Activated CD8-positive, alpha-beta T cell treated with anti-CD3 and anti-CD28 coated beads, Interleukin-2, amount 10 ng/mL, durations not matched to agents 7 days and 5 days (primary cell): ENCODE measurements around the gene RPRD1A. TPM values are rescaled to one million over a fixed set of nuclear protein-coding genes. Genes with fewer than 3 reads are reported as not detected.
"Not testable (repeated sequence)": the region's sequence is repeated elsewhere in the genome, so short reads cannot be mapped to it uniquely, and the experiment has no call there.

Experiments used
- ATAC-seq: fragments of 150-1000 bp; cut with Tn5 transposase; one replicate; pipeline ENCODE4 v1.10.0; 2021; ENCODE audit warnings: moderate library complexity
- CTCF ChIA-PET: fragments of 350-600 bp; sonication (Branson Sonifier 250); formaldehyde crosslinking; loops from one replicate; lab custom pipeline; 2021; ENCODE audit warnings: antibody characterized with exemption; lab: Charles Lee
- POLR2A ChIA-PET: fragments of 350-600 bp; sonication (Branson Sonifier 250); formaldehyde crosslinking; loops from one replicate; lab custom pipeline; 2021; ENCODE audit warnings: antibody characterized with exemption; lab: Charles Lee
- DNase-seq: peaks from one replicate; pipeline ENCODE4 v3.0.0-alpha.2; 2020
- H3K27ac Mint-ChIP-seq: one replicate; pipeline ENCODE4 v1.8.0; 2021; ENCODE audit warnings: mild to moderate bottlenecking, mixed read lengths
- H3K27me3 Mint-ChIP-seq: one replicate; pipeline ENCODE4 v1.8.0; 2021; ENCODE audit warnings: low read depth, mixed read lengths
- H3K36me3 Mint-ChIP-seq: one replicate; pipeline ENCODE4 v1.8.0; 2021; ENCODE audit warnings: low read depth, mixed read lengths
- H3K4me1 Mint-ChIP-seq: one replicate; pipeline ENCODE4 v1.8.0; 2021; ENCODE audit warnings: low read depth, mixed read lengths
- H3K4me3 Mint-ChIP-seq: one replicate; pipeline ENCODE4 v1.8.0; 2021; ENCODE audit warnings: mild to moderate bottlenecking, mixed read lengths
- H3K9me3 Mint-ChIP-seq: one replicate; pipeline ENCODE4 v1.8.0; 2022; ENCODE audit warnings: mixed read lengths; ENCODE audit not compliant: insufficient read depth
- total RNA-seq, 2 experiments: library from RNA; stranded (reverse); gene quantifications; one replicate each; pipeline ENCODE4 v1.2.3, GENCODE V29; 2021

The RPRD1A gene
- total RNA-seq, 2 experiments from 2014 or later, result 26.8 to 28.2 TPM

DNA sequence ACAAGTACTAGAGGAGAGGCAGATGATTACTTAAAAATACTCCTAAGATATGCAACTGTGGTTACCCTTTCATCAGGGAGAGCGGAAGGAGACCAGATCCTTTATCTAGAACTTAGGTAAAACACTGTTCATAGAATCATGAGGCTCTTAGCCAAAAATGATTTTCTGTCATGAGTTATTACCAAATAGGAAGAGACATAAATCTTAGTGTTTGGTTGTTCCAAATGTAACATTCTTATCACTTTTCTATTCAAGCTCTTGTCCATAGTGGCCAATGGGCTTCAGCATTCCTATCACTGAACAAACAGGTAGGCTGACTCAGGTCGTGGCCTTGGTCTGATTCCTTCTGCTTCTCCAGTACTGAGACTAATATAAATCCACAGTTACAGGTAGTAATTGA lies 38.5 kb downstream of the RPRD1A start:
- Mint-ChIP-seq H3K4me3 (no peak overlapping the region), H3K27ac (no peak overlapping the region), H3K9me3 (no peaks in the 10 kb centered on the region), H3K4me1 (peaks cover 8% of the 10 kb centered on the region), H3K36me3 (peaks cover 29% of the 10 kb centered on the region), H3K27me3 (no peaks in the 10 kb centered on the region)
- no peak for DNase-seq
- no peak for ATAC-seq
- ChIA-PET POLR2A (no interaction called here), CTCF (interaction anchor here (0.7 to 2.6 kb wide), 2 partner anchors 11 to 643 kb away, joined by 3 to 7 read pairs; no protein-coding TSS in a partner anchor)

DNA sequence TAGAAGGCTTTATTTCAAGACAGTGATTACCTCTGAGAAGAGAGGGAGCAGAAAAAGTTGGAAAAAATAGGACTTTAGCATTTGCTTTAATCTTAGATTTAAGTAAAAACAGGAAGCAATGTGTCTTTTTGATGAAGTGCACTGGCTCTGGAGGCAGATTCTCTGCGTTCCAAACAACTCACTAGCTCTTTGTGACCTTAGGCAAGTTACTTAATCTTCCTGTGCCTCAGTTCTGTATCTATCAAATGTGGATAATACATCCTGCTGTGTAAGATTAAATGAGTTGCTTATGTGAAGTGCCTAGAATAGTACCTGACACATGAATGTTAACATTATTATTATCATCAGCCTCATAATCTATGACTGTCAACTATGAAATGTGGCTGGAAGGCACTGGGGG lies 42.3 kb downstream of the RPRD1A start:
- Mint-ChIP-seq H3K4me1 (no peaks in the 10 kb centered on the region), H3K9me3 (no peaks in the 10 kb centered on the region), H3K27ac (no peak overlapping the region), H3K27me3 (no peaks in the 10 kb centered on the region), H3K4me3 (no peak overlapping the region), H3K36me3 (peaks cover 26% of the 10 kb centered on the region)
- ATAC-seq (no peak), DNase-seq (no peak)
- POLR2A ChIA-PET, result no interaction called here
- CTCF ChIA-PET, result interaction anchor here (1.7 kb wide), 1 partner anchor 31 kb away, joined by 3 read pairs; no protein-coding TSS in a partner anchor

DNA sequence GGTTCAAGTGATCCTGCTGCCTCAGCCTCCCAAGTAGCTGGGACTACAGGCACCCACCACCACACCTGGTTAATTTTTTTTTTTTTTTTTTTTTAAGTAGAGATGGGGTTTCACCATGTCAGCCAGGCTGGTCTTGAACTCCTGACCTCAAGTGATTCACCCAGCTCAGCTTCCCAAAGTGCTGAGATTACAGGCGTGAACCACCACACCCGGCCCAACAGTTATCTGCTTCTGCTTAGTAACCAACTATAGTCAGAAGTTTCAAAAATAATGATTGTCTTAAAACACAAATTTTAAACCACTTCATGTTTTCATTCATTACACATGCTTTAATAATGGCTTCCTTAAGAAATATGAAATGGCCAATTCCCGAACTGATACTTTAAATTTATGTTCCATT lies 43.1 kb downstream of the RPRD1A start:
- H3K27ac Mint-ChIP-seq, H3K4me3 Mint-ChIP-seq, POLR2A ChIA-PET, H3K9me3 Mint-ChIP-seq, ATAC-seq, DNase-seq, H3K27me3 Mint-ChIP-seq, H3K4me1 Mint-ChIP-seq: not testable (repeated sequence)
- CTCF ChIA-PET, result interaction anchor here (1.7 kb wide), 1 partner anchor 30 kb away, joined by 3 read pairs; no protein-coding TSS in a partner anchor
- H3K36me3 Mint-ChIP-seq, result peaks cover 24% of the 10 kb centered on the region

GRCh38 chr18:36023336-36023735 lies 44.0 kb downstream of the RPRD1A start:
- POLR2A ChIA-PET, result no interaction called here
- ATAC-seq (no peak), DNase-seq (no peak)
- Mint-ChIP-seq H3K9me3 (no peaks in the 10 kb centered on the region), H3K4me3 (no peak overlapping the region), H3K27ac (no peak overlapping the region), H3K27me3 (no peaks in the 10 kb centered on the region), H3K36me3 (peaks cover 18% of the 10 kb centered on the region), H3K4me1 (no peaks in the 10 kb centered on the region)
- CTCF ChIA-PET, result interaction anchor here (1.6 kb wide), 1 partner anchor 72 kb away, joined by 8 read pairs; no protein-coding TSS in a partner anchor

DNA sequence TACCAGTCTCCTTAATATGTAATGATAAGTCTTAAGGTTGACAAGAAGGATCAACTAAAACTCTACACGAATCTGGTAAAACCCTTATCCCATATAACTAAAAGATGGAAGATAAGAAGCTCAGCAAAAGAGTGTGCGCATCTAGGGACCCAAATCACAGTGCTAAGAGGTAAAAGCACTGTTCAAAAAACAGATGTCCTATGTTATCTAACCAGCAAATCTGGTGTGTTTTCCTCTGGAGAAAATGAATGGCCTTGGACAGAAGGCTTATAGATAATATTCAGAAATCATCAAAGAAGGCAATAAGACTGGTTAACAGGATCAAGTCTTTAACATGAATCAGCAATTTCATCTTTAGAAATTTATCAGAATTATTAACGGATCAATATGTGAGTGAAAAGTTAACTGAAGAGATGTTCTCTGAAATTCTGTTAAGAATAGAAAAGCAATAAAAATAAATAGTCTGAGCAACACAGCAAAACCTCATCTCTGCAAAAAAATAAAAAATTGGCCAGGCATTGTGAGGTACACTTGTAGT lies 47.1 kb downstream of the RPRD1A start:
- no peaks in the 10 kb centered on the region for H3K9me3 Mint-ChIP-seq
- no peak for DNase-seq
- ATAC-seq, result no peak
- H3K27me3 Mint-ChIP-seq, result no peaks in the 10 kb centered on the region
- no peaks in the 10 kb centered on the region for H3K4me1 Mint-ChIP-seq
- H3K36me3 Mint-ChIP-seq, result peaks cover 6% of the 10 kb centered on the region
- H3K27ac Mint-ChIP-seq, result no peak overlapping the region
- ChIA-PET CTCF (interaction anchor here (1.3 kb wide), 1 partner anchor 264 kb away, joined by 5 read pairs; no protein-coding TSS in a partner anchor), POLR2A (no interaction called here)
- H3K4me3 Mint-ChIP-seq, result no peak overlapping the region

DNA sequence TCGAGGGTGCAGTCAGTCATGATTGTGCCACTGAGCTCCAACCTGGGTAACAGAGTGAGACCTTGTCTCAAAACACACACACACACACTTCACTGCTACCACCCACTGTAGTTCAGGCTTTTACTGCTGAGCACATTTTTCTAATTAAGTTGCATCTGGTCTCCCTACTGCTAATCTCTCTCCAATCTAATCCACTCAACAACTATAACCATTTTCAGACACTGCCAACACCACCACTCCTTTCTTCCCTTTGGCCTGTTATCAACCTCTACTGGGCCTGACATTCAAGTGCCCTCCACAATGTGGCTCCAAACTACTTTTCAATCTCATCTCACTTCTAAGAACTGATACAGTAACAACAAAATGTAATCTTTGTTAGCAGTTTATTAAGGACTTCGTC lies 50.1 kb downstream of the RPRD1A start:
- Mint-ChIP-seq H3K4me3 (no peak overlapping the region), H3K27me3 (no peaks in the 10 kb centered on the region), H3K9me3 (no peaks in the 10 kb centered on the region), H3K4me1 (no peaks in the 10 kb centered on the region), H3K36me3 (no peaks in the 10 kb centered on the region), H3K27ac (no peak overlapping the region)
- ChIA-PET CTCF (interaction anchor here (1.0 to 3.5 kb wide), 16 partner anchors 8 to 267 kb away, joined by 3 to 47 read pairs (median 5); partner anchors contain the start of genes ELP2 and SLC39A6), POLR2A (no interaction called here)
- DNase-seq, result no peak
- no peak for ATAC-seq

GRCh38 chr18:36015629-36016028 lies 51.7 kb downstream of the RPRD1A start:
- ChIA-PET POLR2A (no interaction called here), CTCF (interaction anchor here (3.5 kb wide), 1 partner anchor 268 kb away, joined by 47 read pairs; no protein-coding TSS in a partner anchor)
- Mint-ChIP-seq H3K9me3 (no peaks in the 10 kb centered on the region), H3K27ac (no peak overlapping the region), H3K4me1 (no peaks in the 10 kb centered on the region), H3K27me3 (no peaks in the 10 kb centered on the region), H3K36me3 (no peaks in the 10 kb centered on the region), H3K4me3 (no peak overlapping the region)
- no peak for DNase-seq
- ATAC-seq, result no peak

- no peaks in the 10 kb centered on the region for H3K4me1 Mint-ChIP-seq
- H3K36me3 Mint-ChIP-seq, result no peaks in the 10 kb centered on the region
- no peaks in the 10 kb centered on the region for H3K27me3 Mint-ChIP-seq
- ATAC-seq, result no peak
- POLR2A ChIA-PET, result no interaction called here
- no peak for DNase-seq
- CTCF ChIA-PET, result no interaction called here
- H3K4me3 Mint-ChIP-seq, result no peak overlapping the region
- no peaks in the 10 kb centered on the region for H3K9me3 Mint-ChIP-seq
- H3K27ac Mint-ChIP-seq, result no peak overlapping the region
Observed at GRCh38 chr18:36012891-36013290, 54.5 kb downstream of the RPRD1A start.

- no peaks in the 10 kb centered on the region for H3K4me1 Mint-ChIP-seq
- H3K36me3 Mint-ChIP-seq, result no peaks in the 10 kb centered on the region
- H3K27me3 Mint-ChIP-seq, result no peaks in the 10 kb centered on the region
- DNase-seq (no peak), ATAC-seq (no peak)
- POLR2A ChIA-PET, result no interaction called here
- CTCF ChIA-PET, result interaction anchor here (1.2 kb wide), 1 partner anchor 9 kb away, joined by 3 read pairs; no protein-coding TSS in a partner anchor
- no peaks in the 10 kb centered on the region for H3K9me3 Mint-ChIP-seq
- H3K4me3 Mint-ChIP-seq, result no peak overlapping the region
- no peak overlapping the region for H3K27ac Mint-ChIP-seq
Observed at GRCh38 chr18:36009214-36009613, 58.1 kb downstream of the RPRD1A start.

DNA sequence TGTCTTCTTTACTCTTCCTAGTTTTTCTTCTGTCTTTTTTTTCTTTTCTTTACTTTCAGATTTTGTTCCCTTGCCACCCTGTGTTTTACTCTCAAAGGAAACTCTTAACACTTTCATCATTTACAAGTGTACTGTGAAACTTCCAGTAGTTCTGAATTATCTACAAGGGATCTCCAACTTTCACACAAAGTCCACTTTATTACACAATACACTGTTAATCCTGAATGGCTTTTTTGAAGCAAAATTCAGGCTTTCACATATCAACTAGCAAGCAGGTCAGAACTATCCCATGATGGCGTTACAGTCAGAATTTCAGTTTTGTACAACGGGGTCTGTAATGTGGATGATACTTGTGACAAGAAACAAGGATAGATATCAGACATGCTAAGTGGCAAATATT lies 60.4 kb downstream of the RPRD1A start:
- DNase-seq, result no peak

GRCh38 chr18:35999925-36000324 lies 67.4 kb downstream of the RPRD1A start:
- peaks cover 3% of the 10 kb centered on the region for H3K4me1 Mint-ChIP-seq
- ATAC-seq (no peak), DNase-seq (no peak)
- H3K4me3 Mint-ChIP-seq, result no peak overlapping the region
- ChIA-PET CTCF (interaction anchor here (0.9 kb wide), 1 partner anchor 18 kb away, joined by 5 read pairs; no protein-coding TSS in a partner anchor), POLR2A (no interaction called here)
- no peaks in the 10 kb centered on the region for H3K27me3 Mint-ChIP-seq
- no peaks in the 10 kb centered on the region for H3K9me3 Mint-ChIP-seq
- H3K27ac Mint-ChIP-seq, result no peak overlapping the region
- H3K36me3 Mint-ChIP-seq, result no peaks in the 10 kb centered on the region

More for the DNA sequence above, 60.4 kb downstream of the RPRD1A start:
- POLR2A ChIA-PET, result no interaction called here
- H3K36me3 Mint-ChIP-seq, result no peaks in the 10 kb centered on the region
- no peaks in the 10 kb centered on the region for H3K9me3 Mint-ChIP-seq
- no peak for ATAC-seq
- no peak overlapping the region for H3K4me3 Mint-ChIP-seq
- CTCF ChIA-PET, result interaction anchor here (0.5 kb wide), 1 partner anchor 37 kb away, joined by 3 read pairs; no protein-coding TSS in a partner anchor
- H3K27ac Mint-ChIP-seq, result no peak overlapping the region
- H3K27me3 Mint-ChIP-seq, result no peaks in the 10 kb centered on the region
- H3K4me1 Mint-ChIP-seq, result peaks cover 3% of the 10 kb centered on the region

DNA sequence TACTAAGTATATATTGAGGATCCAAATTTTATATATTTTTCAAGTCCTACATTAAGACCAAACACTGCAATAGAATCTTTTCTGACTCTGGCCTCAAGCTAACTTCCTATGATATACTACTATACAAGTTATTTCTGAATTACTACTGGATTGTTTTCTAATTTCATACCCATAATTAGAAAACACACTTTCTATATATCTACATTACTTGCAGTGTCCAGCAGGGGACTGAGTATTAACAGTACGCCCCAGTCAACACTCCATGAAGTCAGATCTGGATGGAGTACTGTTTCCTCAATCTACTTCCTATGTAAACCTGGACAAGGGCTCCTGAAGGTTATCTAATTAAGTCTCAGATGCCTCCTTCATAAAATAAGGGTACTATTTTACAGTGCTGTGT lies 68.4 kb downstream of the RPRD1A start:
- DNase-seq (no peak), ATAC-seq (no peak)
- Mint-ChIP-seq H3K27ac (no peak overlapping the region), H3K9me3 (no peaks in the 10 kb centered on the region), H3K27me3 (no peaks in the 10 kb centered on the region), H3K4me1 (peaks cover 3% of the 10 kb centered on the region), H3K4me3 (no peak overlapping the region), H3K36me3 (no peaks in the 10 kb centered on the region)
- CTCF ChIA-PET, result interaction anchor here (0.6 kb wide), 1 partner anchor 281 kb away, joined by 3 read pairs; no protein-coding TSS in a partner anchor
- POLR2A ChIA-PET, result no interaction called here
